PC-3 (cell line): ENCODE data around the gene VWA7.

ENCODE experiments used
- CTCF ChIP-seq: fragments of 300-600 bp; sonication (generic); conservative IDR thresholded peaks from 2 replicates; pipeline ENCODE4 v1.5.1; 2017; ENCODE audit warnings: antibody characterized with exemption, low read depth, mild to moderate bottlenecking, low read length
- EZH2phosphoT487 ChIP-seq: fragments of 300-600 bp; sonication (generic); IDR thresholded peaks from 2 replicates; pipeline ENCODE4 v1.6.1; 2018; ENCODE audit warnings: mild to moderate bottlenecking, antibody characterized with exemption, low read length, borderline replicate concordance

- TF ChIP-seq CTCF (no peak; the same call in 1 of the 2 replicates), EZH2phosphoT487 (no peak)
These were observed 48.2 kb downstream of the VWA7 start, which contains the start of gene DDAH2 for GRCh38 chr6:31728767-31729514.
